Fibroblast of lung (primary cell): Measurements from ENCODE around the gene PPP1R15B. TPM values are rescaled to one million over a fixed set of nuclear protein-coding genes. Genes with fewer than 3 reads are reported as not detected.

Experiments used
- DNase-seq, 2 donors: peaks; one replicate each; pipeline versions ENCODE4 v3.0.0 to v3.0.0-alpha.2; 2010; ENCODE audit warnings: low read depth in 2 of 2
- H2AFZ ChIP-seq: 2 replicates; pipeline ENCODE4 v1.5.1; 2012; ENCODE audit warnings: low read length, control low read depth, inconsistent platforms
- H3K27ac ChIP-seq: 2 replicates; pipeline ENCODE4 v1.5.1; 2011; ENCODE audit warnings: low read length, control low read depth; ENCODE audit not compliant: insufficient read depth
- H3K27me3 ChIP-seq: 2 replicates; pipeline ENCODE4 v1.5.1; 2011; ENCODE audit warnings: mild to moderate bottlenecking, low read length; ENCODE audit not compliant: control insufficient read depth, insufficient read depth
- H3K36me3 ChIP-seq: 2 replicates; pipeline ENCODE4 v1.5.1; 2011; ENCODE audit warnings: low read length; ENCODE audit not compliant: control insufficient read depth, insufficient read depth
- H3K4me1 ChIP-seq: 2 replicates; pipeline ENCODE4 v1.5.1; 2011; ENCODE audit warnings: low read length; ENCODE audit not compliant: control insufficient read depth, insufficient read depth; ENCODE audit errors: extremely low read depth
- H3K4me2 ChIP-seq: 2 replicates; pipeline ENCODE4 v1.5.1; 2011; ENCODE audit warnings: low read length, control low read depth; ENCODE audit not compliant: insufficient read depth; ENCODE audit errors: extremely low read depth
- H3K4me3 ChIP-seq, 4 experiments: fragments of 200-600 bp in 1 of 4; sonication (generic) in 1 of 4; replicated peaks in 1 of 4; 2 replicates each; pipeline ENCODE4 v1.5.1; 2011 to 2016; ENCODE audit warnings: low read length in 4 of 4, low read depth in 3 of 4, mild to moderate bottlenecking in 3 of 4, control low read depth in 2 of 4, inconsistent platforms in 1 of 4, mixed read lengths in 1 of 4; ENCODE audit not compliant: insufficient read depth in 1 of 4; ENCODE audit errors: control extremely low read depth in 1 of 4
- H3K79me2 ChIP-seq: 2 replicates; pipeline ENCODE4 v1.5.1; 2012; ENCODE audit warnings: mild to moderate bottlenecking, low read length, inconsistent platforms; ENCODE audit not compliant: control insufficient read depth, insufficient read depth
- H3K9ac ChIP-seq: 2 replicates; pipeline ENCODE4 v1.5.1; 2011; ENCODE audit warnings: mild to moderate bottlenecking, low read length, control low read depth; ENCODE audit not compliant: insufficient read depth
- H3K9me3 ChIP-seq: 2 replicates; pipeline ENCODE4 v1.5.1; 2012; ENCODE audit warnings: low read depth, low read length; ENCODE audit not compliant: control insufficient read depth, insufficient read depth
- H4K20me1 ChIP-seq: 2 replicates; pipeline ENCODE4 v1.5.1; 2011; ENCODE audit warnings: low read length; ENCODE audit not compliant: control insufficient read depth, insufficient read depth; ENCODE audit errors: extremely low read depth
- CTCF ChIP-seq, 2 donors: IDR thresholded peaks in 1 of 2; conservative IDR thresholded peaks in 1 of 2; 1 replicate in 1 of 2; 2 replicates in 1 of 2; pipeline ENCODE4 v1.5.1; 2011 to 2012; ENCODE audit warnings: low read length in 2 of 2, control low read depth in 1 of 2, inconsistent platforms in 1 of 2, low read depth in 1 of 2, mild to moderate bottlenecking in 1 of 2
- EZH2 ChIP-seq: IDR thresholded peaks from 2 replicates; pipeline ENCODE4 v1.5.1; 2012; ENCODE audit warnings: low read length, control low read depth, mild to moderate bottlenecking; ENCODE audit errors: missing control alignments
- polyA plus RNA-seq, 2 donors: library from polyadenylated mRNA; depleted of rRNA in 1 of 2; stranded (reverse) in 1 of 2; unstranded in 1 of 2; fragments of >200 nt; gene quantifications; 2 replicates each; pipeline ENCODE4 v1.2.1, GENCODE V29; 2011 to 2012; ENCODE audit warnings: missing spikeins in 1 of 2
- total RNA-seq: library from RNA; depleted of rRNA; stranded (reverse); fragments of >200 nt; gene quantifications from 2 replicates; pipeline ENCODE4 v1.2.1, GENCODE V29; 2014

The PPP1R15B gene
- total and polyA plus RNA-seq, 2 donors (not counting 1 experiment from before 2014, with no cell fraction given): 22.4 to 27.7 TPM

- no peak overlapping the region for H3K4me3 ChIP-seq
- H3K79me2 ChIP-seq: no peaks in the 10 kb centered on the region
- no peaks in the 10 kb centered on the region for H4K20me1 ChIP-seq
- peaks cover 4% of the 10 kb centered on the region for H3K4me1 ChIP-seq
- H3K4me2 ChIP-seq: no peak overlapping the region
- peaks cover 16% of the 10 kb centered on the region for H3K27me3 ChIP-seq
- DNase-seq: no peak
- no peak overlapping the region for H3K9ac ChIP-seq
- TF ChIP-seq CTCF (conservative IDR thresholded peaks at IDR 0.05 in 1 of 2, IDR thresholded peaks at IDR 0.05 in 1 of 2; ENCODE audit: low read depth in 1 of 2, low read length in 2 of 2): no peak
- no peak for TF ChIP-seq EZH2
- H3K9me3 ChIP-seq: no peaks in the 10 kb centered on the region
- no peak overlapping the region for H3K27ac ChIP-seq
- H2AFZ ChIP-seq: no peak overlapping the region
- no peaks in the 10 kb centered on the region for H3K36me3 ChIP-seq
These were observed 43.7 kb downstream of the PPP1R15B start for GRCh38 chr1:204367956-204368355.

GRCh38 chr1:204367193-204367858 is 44.3 kb downstream of the PPP1R15B start:
- no peak for DNase-seq
- Histone ChIP-seq H3K9me3 (no peaks in the 10 kb centered on the region), H4K20me1 (no peaks in the 10 kb centered on the region), H3K36me3 (no peaks in the 10 kb centered on the region), H3K9ac (no peak overlapping the region), H3K4me1 (peaks cover 4% of the 10 kb centered on the region), H3K4me3 (no peak overlapping the region), H3K27ac (no peak overlapping the region), H3K79me2 (no peaks in the 10 kb centered on the region), H2AFZ (no peak overlapping the region), H3K4me2 (no peak overlapping the region), H3K27me3 (peaks cover 16% of the 10 kb centered on the region)
- no peak for TF ChIP-seq EZH2
- TF ChIP-seq CTCF (conservative IDR thresholded peaks at IDR 0.05 in 1 of 2, IDR thresholded peaks at IDR 0.05 in 1 of 2; ENCODE audit: low read depth in 1 of 2, low read length in 2 of 2): no peak

- TF ChIP-seq EZH2 (no peak), CTCF (conservative IDR thresholded peaks at IDR 0.05 in 1 of 2, IDR thresholded peaks at IDR 0.05 in 1 of 2; ENCODE audit: low read depth in 1 of 2, low read length in 2 of 2) (peak; percentile 35 to 50)
- DNase-seq: no peak
- H3K4me1 ChIP-seq: peaks cover 4% of the 10 kb centered on the region
- H3K27ac ChIP-seq: no peak overlapping the region
- H3K9me3 ChIP-seq: no peaks in the 10 kb centered on the region
- no peaks in the 10 kb centered on the region for H3K36me3 ChIP-seq
- H4K20me1 ChIP-seq: no peaks in the 10 kb centered on the region
- H3K4me3 ChIP-seq: no peak overlapping the region
- no peak overlapping the region for H2AFZ ChIP-seq
- no peak overlapping the region for H3K9ac ChIP-seq
- H3K27me3 ChIP-seq: peaks cover 15% of the 10 kb centered on the region
- no peak overlapping the region for H3K4me2 ChIP-seq
- H3K79me2 ChIP-seq: no peaks in the 10 kb centered on the region
These were observed 44.9 kb downstream of the PPP1R15B start for GRCh38 chr1:204366759-204367158.
